Testis (tissue), 3 donors: Measurements from ENCODE around the gene PCNX3. TPM values are rescaled to one million over a fixed set of nuclear protein-coding genes. Genes with fewer than 3 reads are reported as not detected.

Experiments used
- DNase-seq: peaks from one replicate; pipeline ENCODE4 v3.0.0-alpha.2; 2019
- H3K27ac ChIP-seq, 2 donors: fragments of 200-600 bp; sonication (generic); one replicate each; pipeline ENCODE4 v1.5.1; 2019
- H3K27me3 ChIP-seq: fragments of 200-600 bp; sonication (generic); one replicate; pipeline ENCODE4 v1.5.1; 2019
- H3K36me3 ChIP-seq: fragments of 200-600 bp; sonication (generic); one replicate; pipeline ENCODE4 v1.5.1; 2017; ENCODE audit warnings: low read depth; ENCODE audit errors: missing control alignments
- H3K4me1 ChIP-seq: fragments of 200-600 bp; sonication (generic); one replicate; pipeline ENCODE4 v1.5.1; 2019
- H3K4me3 ChIP-seq, 2 donors: fragments of 200-600 bp; sonication (generic); one replicate each; pipeline ENCODE4 v1.5.1; 2017 to 2019
- H3K9me3 ChIP-seq: fragments of 200-600 bp; sonication (generic); one replicate; pipeline ENCODE4 v1.5.1; 2017
- POLR2A ChIP-seq: fragments of 450-650 bp; IDR thresholded peaks from one replicate; pipeline ENCODE4 v1.6.1; 2017; ENCODE audit warnings: antibody characterized with exemption, mild to moderate bottlenecking, moderate library complexity
- WGBS, 2 donors: methylation state at CpG; one replicate each; pipeline ENCODE4 v1.1.5; 2018; 5-methylcytosine and 5-hydroxymethylcytosine counted together
- intact Hi-C: fragments of 100-400 bp; cut with DNase I; formaldehyde crosslinking; loops from one replicate; pipeline ENCODE4 v1.15.1; 2023; ENCODE audit warnings: low total_unique reads
- polyA plus RNA-seq: library from polyadenylated mRNA; stranded (reverse); fragments of 350-450 nt; fragmentation: Illumina TruSeq; extraction: RNeasy Lipid Tissue Mini Kit (QIAGEN cat#74804); gene quantifications from one replicate; pipeline ENCODE4 v1.2.3, GENCODE V29; 2014; ENCODE audit warnings: low read depth, low replicate concordance; ENCODE audit not compliant: insufficient read depth
- total RNA-seq, 2 donors: library from RNA; depleted of rRNA; stranded (reverse); fragments of >200 nt; gene quantifications; one replicate each; pipeline ENCODE4 v1.2.3, GENCODE V29; 2016
- TF ChIP-seq, protein P1 (sequence below), 3 experiments: fragments of 450-650 bp in 2 of 3; fragments of 200-600 bp in 1 of 3; sonication (generic) in 1 of 3; IDR thresholded peaks; one replicate each; pipeline ENCODE4 v1.5.1; 2016 to 2019; ENCODE audit warnings: antibody characterized with exemption in 3 of 3, mild to moderate bottlenecking in 2 of 3, moderate library complexity in 1 of 3

Gene PCNX3
- total and polyA plus RNA-seq, 3 donors from 2014 or later = 61.4 to 87.6 (median 78.4) TPM

DNA sequence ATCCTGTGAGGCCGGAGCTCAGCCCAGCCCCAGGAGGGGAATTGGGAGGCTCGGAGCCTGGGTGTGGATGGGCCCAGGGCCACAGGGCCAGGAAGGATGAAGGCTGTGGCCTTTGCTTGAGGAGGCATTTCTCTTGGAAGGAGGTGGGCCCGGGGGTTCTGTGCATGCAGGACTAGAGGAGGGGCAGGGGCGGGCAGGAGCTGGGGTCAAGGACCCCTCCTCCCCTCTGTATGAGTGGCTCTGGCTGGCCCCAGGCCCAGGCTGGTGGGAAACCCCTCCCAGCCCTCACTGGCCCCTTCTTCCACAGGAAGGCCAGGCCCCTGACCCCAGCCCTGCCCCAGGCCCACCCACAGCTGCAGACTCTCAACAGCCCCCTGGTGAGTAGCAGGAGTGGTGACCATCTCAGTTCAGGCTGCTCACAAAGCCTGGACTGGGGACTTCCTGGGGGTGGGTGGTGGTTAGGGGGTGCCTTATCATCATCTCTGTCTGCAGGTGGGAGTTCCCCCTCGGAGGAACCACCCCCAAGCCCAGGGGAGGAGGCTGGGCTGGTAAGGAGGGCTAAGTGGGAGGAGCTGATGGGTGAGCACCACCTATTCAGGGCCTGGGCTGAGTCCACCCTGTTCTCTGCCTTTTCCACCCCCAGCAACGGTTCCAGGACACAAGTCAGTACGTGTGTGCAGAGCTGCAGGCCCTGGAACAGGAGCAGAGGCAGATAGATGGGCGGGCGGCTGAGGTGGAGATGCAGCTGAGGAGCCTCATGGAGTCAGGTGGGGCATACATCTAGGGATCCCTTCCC is 25.9 kb upstream of the PCNX3 start:
- Histone ChIP-seq H3K27ac (no peak overlapping the region), H3K36me3 (no peaks in the 10 kb centered on the region)
- no peak for DNase-seq

DNA sequence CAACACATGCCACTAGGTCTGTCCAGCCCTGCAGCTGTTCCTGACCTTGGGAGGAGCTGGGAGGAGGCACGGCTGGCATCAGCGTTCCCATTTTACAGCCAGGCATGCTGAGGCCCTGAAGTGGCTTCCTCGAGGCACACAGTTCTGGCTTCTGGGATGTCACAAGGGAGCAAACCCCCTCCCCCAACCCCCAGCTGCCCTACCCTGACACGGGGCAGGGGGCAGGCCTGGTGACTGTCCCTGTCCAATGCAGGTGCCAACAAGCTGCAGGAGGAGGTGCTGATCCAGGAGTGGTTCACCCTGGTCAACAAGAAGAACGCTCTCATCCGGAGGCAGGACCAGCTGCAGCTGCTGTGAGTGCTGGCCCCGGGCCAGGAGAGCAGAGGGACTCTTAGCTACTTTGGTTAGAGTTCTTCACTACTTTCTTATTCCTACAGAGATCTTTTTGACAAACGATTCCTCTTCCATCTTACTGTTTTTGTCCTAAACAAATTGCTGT is 25.3 kb upstream of the PCNX3 start:
- Histone ChIP-seq H3K9me3 (no peaks in the 10 kb centered on the region), H3K4me1 (peaks cover 18% of the 10 kb centered on the region), H3K27me3 (no peaks in the 10 kb centered on the region), H3K36me3 (no peaks in the 10 kb centered on the region), H3K27ac (no peak overlapping the region), H3K4me3 (no peak overlapping the region)
- DNase-seq = peak; percentile 67
- no peak for TF ChIP-seq POLR2A
- TF ChIP-seq, protein P1, sequence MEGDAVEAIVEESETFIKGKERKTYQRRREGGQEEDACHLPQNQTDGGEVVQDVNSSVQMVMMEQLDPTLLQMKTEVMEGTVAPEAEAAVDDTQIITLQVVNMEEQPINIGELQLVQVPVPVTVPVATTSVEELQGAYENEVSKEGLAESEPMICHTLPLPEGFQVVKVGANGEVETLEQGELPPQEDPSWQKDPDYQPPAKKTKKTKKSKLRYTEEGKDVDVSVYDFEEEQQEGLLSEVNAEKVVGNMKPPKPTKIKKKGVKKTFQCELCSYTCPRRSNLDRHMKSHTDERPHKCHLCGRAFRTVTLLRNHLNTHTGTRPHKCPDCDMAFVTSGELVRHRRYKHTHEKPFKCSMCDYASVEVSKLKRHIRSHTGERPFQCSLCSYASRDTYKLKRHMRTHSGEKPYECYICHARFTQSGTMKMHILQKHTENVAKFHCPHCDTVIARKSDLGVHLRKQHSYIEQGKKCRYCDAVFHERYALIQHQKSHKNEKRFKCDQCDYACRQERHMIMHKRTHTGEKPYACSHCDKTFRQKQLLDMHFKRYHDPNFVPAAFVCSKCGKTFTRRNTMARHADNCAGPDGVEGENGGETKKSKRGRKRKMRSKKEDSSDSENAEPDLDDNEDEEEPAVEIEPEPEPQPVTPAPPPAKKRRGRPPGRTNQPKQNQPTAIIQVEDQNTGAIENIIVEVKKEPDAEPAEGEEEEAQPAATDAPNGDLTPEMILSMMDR (IDR thresholded peaks at IDR 0.05) = no peak
- intact Hi-C loops = no loop called here
- 40 to 46% methylated on average over 6 to 8 of the region's 8 CpGs for WGBS, 2 donors

More for the DNA sequence above, 25.9 kb upstream of the PCNX3 start:
- intact Hi-C loops = no loop called here
- Histone ChIP-seq H3K9me3 (no peaks in the 10 kb centered on the region), H3K4me1 (peaks cover 18% of the 10 kb centered on the region), H3K27me3 (no peaks in the 10 kb centered on the region), H3K4me3 (no peak overlapping the region)
- TF ChIP-seq, protein P1 (IDR thresholded peaks at IDR 0.05) = no peak
- no peak for TF ChIP-seq POLR2A
- 63 to 70% methylated on average over 4 to 9 of the region's 9 CpGs for WGBS, 2 donors

DNA sequence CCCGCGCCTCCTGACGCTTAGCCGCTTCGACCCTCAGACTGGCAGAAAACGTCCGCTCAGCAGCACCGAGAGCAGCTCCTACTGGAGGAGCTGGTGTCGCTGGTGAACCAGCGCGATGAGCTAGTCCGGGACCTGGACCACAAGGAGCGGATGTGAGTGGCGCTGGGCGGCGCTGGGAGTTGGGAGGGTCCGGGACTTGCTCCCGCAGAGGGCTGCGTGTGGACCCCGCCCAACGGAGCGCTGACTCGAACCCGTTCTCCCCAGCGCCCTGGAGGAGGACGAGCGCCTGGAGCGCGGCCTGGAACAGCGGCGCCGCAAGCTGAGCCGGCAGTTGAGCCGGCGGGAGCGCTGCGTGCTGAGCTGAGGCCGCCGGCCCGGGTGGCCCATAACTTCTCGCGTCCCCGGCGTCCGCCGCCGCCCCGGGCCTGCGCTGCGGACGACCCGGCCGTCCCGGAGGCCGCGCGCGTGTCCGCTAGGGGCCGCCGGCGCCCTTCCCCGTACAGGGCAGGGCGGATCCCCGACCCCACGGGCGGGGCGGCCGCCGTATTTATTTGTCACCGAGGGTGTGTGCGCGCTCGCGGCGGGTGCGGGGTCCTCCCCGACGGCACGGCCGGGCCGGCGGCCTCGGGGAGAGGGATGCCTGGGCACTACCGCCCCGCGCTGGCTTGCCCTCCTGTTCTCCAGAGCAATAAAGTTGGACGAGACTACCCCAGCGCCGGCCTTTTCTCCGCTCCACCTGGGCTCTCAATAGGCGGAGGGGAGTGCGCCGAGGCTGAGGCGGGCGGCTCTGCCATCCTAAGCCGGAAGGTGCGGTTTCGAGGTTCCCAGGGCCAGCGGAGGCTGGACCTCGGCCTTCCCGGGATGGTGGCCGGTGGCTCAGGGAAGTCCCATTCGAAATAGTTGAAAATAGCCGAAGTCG is 23.4 kb upstream of the PCNX3 start:
- no peak for TF ChIP-seq POLR2A
- TF ChIP-seq, protein P1 (IDR thresholded peaks at IDR 0.05) = no peak
- 53 to 71% methylated on average over 72 to 102 of the region's 106 CpGs for WGBS, 2 donors
- H3K27ac ChIP-seq = peak overlapping the region in 1 of 2 donors; percentile 18
- no peaks in the 10 kb centered on the region for H3K36me3 ChIP-seq
- DNase-seq = no peak
- no peaks in the 10 kb centered on the region for H3K27me3 ChIP-seq
- H3K4me1 ChIP-seq = peaks cover 18% of the 10 kb centered on the region
- intact Hi-C loops = no loop called here
- peak overlapping the region; percentile 18 to 41 for H3K4me3 ChIP-seq
- no peaks in the 10 kb centered on the region for H3K9me3 ChIP-seq

DNA sequence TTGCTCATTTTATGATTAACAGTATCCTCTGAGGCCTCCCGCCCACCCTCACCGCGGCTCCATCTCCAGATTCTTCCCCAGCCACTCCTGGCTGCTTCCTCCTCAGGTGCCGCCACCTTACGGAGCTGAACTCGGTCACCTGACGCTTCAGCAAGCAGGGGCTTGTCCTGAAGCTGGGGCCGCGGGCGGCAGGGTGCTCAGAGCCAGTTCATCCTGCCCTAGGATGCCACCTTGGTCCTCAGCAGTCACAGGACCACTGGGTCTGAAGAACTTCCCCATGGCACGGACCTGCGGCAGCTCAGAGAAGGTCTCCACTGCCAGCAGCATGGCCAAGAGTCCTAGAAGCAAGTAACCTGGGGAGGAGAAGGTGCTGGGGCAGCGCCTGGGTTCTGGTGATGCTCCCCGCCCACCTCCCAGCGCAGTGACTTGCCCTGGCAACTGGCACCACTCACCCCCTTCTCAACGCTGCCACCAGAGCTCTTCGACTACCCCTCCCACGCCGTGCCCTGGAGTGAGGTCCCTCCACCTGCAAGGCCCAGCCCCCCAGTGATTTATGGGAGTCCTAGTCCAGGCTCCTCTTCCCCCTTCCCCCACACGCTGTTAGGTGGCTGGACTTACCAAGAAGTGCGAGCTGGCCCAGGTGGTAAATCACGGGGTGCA is 22.6 kb upstream of the PCNX3 start:
- peak overlapping the region in 1 of 2 donors; percentile 41 for H3K4me3 ChIP-seq
- H3K4me1 ChIP-seq = peaks cover 12% of the 10 kb centered on the region
- no peak for DNase-seq
- no peaks in the 10 kb centered on the region for H3K9me3 ChIP-seq
- WGBS, 2 donors = 73 to 84% methylated on average over 3 to 22 of the region's 22 CpGs
- H3K27me3 ChIP-seq = no peaks in the 10 kb centered on the region
- H3K36me3 ChIP-seq = no peaks in the 10 kb centered on the region
- TF ChIP-seq POLR2A = no peak
- TF ChIP-seq, protein P1 (IDR thresholded peaks at IDR 0.05) = no peak
- intact Hi-C loops = no loop called here
- no peak overlapping the region for H3K27ac ChIP-seq
